Measurements from ENCODE around the gene EPHA6.
"Not testable (repeated sequence)": the region's sequence is repeated elsewhere in the genome, so short reads cannot be mapped to it uniquely, and the experiment has no call there.

EPHA6 gene

DNA sequence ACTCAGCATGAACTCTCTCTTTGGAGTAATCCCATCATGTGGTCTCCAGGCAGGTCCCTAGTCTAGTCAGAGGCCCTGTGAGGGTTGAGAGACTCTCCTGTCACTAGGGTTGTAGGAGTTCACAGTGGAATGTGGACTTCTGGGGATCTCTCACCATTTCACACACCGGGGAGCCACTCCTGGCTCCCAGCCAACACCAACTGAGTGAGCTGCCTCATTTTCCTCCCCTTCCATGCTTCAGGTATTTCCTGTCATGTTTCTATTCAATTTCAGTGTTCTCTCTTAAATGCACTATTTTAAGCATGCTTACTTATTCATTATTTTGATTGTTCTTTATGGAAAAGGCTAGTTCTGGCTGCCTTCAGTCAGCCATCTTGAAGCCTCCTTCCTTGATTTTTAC, 482.6 kb downstream of the EPHA6 start:
- DNase-seq = no peak

DNA sequence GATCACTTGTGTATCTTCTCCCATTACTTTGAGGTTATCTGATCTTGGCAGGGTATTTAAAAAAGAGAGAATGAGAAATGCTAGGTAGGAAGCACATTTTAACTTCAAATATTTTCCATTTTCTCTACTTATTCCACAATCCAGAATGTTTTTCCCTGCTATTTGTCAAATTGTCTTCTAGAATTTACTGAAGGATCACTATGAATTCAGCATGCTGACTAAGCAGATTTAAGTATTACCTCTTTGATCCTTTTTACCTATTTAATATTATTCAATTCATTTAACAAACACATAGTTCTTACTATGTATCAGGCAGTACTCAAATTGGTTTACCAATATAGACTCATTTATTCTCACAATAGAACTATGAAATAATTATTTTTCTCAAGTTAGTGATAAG, 486.7 kb downstream of the EPHA6 start:
- no peak for DNase-seq

DNA sequence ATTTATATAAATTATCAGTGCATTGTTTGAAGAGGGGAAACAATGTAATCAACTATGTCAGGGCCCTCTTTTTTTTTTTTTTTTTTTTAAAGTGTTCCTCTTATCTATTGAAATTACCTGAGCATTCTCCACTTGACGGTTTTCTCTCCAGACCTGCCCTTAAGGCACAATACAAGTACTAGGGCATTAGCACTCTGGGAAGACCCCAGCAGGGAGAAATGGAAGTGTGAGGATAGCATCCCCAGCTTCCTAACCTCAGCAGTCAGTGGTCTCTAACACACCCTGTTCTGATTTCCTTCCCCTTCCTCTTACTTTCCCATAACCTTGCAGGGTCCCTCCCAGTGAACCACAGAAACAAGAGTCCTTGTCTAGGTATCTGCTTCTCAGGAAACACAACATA, 491.8 kb downstream of the EPHA6 start:
- DNase-seq = no peak

DNA sequence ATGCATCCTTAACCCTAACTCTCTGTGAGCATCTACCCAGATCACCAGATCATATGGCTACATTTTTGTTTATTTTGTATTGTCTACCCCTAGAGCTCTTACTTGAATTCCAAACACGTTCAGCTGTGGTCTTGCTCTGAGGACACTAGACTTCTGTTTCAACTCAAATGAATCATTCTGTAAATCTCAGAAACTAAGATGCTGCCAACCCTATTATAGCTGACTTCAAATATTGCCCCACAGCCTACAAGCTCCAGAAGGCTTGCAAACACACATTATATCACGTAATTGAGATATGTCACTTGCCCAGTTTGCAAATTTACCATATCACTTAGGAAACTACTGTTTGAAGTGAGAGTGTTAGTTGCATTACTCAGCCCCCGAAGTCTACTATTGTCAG, 524.0 kb downstream of the EPHA6 start:
- DNase-seq = no peak

DNA sequence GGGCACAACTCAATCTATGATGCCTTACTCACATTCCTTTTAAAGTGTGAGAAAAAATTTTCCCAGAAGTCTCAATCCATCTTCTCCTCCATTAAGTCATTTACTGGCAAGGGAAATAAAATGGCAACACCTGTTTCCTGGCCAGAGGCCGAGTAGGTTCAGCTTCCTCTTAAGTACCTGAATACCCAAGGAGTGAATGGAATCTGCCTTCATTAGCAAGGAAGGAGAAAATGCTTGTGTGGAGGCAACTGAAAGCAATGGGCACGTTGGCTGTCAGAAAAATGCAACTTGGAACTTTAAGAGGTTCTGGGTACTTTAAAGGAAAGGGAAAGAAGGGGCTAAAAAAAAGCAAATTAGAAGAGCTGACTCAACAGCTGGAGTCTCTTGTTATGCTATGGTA, 526.5 kb downstream of the EPHA6 start:
- DNase-seq = no peak

DNA sequence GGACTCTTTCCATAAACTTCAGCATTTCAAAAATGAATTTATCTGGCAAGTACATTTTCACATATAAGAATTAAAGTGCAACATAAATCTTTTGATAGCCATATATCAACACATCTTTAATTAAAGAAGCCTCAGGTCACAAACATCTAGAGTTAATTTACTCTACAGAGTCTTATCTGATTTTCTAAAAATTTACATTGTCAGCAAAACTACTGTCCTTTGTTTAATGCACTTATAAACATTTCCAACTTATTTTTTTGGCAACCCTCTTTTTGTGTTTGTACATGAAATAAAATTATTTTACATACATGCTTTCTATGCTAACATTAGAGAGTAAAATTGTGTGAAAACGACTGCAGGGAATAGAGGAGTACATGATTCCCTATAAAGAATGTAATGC, 533.4 kb downstream of the EPHA6 start:
- no peak for DNase-seq

DNA sequence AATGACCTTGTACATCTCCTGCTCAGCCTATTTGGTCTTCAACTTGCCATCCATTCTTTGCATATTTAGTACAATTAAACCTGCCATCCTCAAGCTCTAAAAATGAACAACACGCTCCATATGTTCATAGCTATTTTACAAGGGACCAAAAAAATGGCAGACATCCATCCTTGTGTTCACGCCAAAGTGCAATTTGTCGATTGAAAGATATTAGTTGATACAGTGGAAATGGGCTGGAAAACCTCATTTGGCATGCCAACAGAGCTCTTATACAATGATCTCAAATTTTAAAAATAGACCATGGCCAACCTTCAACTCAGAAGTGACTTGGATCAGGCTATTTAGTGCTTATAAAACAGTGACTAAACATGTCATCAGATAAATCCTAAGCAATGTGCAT, 536.6 kb downstream of the EPHA6 start:
- DNase-seq = no peak

DNA sequence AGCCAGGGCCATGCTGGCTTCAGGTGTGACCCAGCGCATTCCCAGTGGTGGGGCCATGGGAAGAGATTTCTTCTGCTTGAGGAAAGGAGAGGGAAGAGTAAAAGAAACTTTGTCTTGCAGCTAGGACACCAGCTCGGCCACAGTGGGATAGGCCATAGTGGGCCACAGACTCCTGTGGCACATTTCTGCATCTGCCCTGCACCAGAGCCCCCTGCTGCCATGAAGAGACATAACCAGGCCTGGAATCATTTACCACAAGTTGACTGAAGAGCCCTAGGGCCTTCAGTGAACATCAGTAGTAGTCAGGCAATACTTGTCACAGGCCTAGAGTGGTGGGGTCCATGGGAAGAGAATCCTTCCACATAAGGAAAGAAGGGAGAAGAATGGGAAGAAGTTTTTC, 538.8 kb downstream of the EPHA6 start:
- DNase-seq = no peak

DNA sequence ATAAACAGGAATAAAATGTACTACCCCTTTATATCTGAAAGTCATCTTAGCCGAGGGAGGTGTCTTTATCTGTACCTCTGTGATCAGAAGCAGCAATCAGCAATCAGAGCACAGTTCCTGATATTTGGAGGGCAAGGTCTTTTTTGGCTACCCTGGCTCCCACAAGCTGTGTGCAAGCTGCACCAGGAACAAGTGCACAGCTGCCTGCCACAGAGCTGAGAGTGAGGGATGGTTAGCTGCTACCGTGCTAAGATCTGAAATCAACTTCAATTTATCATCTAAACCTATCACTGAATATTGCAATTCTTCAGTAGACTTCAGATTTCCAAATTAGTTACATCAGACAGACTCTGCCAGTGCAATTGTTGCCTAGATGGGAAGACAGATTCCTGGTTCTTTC, 545.6 kb downstream of the EPHA6 start:
- DNase-seq = no peak

DNA sequence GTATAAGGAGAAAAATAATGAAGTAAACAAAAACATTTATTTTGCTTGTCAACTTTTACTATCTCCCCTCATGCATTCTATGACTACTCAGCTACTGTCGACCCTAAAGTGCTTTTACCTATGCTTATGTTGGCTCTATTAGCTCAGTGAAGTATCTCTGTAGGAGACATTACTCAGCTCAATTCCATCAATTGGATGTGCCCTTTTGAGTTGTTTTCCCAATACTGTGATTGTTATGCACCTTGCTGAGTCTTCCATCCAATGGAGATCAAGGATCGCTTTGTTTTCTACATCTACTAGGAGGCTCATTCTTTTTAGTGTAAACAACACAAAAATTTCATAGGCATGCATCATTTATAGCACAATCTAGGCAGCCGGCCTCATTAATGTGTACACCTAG, 546.4 kb downstream of the EPHA6 start:
- DNase-seq = no peak

DNA sequence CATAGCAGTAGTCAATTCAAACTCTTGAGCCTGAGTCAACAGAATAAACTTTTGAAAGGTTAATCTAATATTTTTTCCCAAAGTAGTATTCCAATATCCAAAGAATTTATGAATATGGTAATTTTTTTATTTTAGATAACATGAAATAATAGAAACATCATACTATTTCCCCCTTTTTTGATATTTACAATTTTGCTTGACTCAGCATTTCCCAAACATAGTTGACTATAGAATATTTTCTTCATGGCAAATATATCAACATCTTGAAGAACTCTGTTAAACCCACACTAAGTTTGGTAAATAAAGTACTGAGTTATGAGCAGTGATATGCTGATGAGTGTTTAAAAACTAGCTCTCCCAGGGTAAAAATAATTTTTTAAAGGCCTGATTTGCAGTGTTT, 570.2 kb downstream of the EPHA6 start:
- no peak for DNase-seq

DNA sequence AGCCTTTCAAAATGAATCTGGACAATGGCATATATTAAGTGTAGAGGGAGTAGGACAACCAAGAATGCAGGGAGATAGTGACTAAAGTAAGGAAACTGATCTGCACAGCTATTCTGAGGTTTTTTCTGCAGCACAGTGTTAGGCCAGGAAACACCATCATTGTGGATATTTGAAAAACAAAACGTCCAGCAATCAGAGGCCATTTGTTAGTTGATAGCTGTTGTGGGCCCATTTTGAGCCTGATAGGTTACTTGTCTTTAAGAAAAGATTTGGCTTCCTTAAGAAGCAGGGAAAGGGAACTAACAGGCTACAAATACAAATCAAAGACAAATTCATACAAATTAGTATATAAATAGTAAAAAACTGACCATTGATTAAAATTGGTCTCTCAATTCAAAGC, 574.4 kb downstream of the EPHA6 start:
- no peak for DNase-seq

DNA sequence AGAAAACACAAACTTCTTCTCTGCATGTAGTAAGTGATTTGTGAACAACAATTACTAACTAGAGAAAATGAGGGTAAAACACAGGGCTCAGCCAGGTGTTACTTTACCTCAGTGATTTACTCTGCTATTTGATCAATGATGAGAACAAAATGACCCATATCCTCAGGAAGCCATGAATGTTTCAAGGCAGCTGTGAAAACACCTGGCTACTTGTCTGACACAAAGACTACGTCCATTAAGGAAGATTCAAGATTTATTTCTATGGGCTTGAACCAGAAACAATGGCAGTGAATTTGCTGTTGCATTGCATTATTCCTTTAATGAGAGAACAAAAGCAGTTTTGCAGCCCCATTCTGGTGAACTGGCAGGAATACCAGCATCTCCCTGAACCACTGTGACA, 575.5 kb downstream of the EPHA6 start:
- no peak for DNase-seq

DNA sequence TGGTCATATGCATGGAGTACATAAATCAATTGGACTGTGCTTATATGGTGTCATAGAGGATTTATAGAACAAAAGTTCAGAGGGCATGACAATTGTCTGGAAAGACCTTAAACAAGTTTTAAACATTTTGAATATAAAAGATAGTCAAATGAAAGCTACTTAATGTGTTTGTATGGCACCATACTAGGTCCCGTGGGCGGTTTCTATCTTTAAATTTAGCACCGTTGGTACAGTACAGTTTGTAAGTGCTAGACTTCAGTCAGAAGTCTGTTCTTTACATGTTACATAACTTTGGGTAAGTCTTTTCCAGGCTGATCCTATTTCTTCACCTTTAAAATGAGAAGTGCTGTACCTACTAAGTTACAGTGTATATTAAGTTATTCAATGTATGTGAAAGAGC, 576.8 kb downstream of the EPHA6 start:
- DNase-seq = no peak

DNA sequence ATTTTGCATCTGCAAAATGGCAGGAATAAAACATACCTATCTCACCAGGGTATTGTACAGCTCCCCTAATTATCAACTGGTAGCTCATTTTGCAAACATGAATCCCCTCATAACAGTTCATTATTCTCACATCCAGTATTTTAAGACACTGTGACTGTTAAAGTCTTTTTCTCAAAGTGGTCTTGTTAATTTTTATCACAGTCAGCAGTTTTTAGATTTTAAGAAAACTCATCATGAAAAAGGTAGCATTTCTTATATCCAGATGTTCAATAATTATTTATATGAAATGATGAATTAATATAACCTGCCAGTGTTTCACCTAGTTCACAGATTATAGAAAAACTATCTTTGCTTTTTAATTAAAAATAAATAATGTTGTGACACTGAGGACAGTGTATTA, 595.2 kb downstream of the EPHA6 start:
- no peak for DNase-seq

DNA sequence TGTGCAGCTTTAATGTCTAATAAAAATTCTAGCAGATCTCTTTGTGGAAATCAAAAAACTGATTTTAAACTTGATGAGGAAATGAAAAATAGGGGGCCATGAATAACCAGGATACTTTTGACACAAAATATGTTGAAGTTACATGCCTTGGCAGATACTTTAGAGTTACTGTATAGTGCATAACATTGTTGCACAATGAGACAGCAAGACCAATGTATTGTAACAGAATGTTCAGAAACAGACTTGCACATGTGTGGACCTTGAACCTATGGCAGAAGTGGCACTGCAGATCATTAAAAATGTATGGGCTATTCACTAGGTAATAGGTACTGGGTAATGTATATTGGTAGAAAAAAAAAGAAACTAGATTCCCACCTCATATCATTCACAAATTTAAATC, 607.2 kb downstream of the EPHA6 start:
- DNase-seq = no peak

DNA sequence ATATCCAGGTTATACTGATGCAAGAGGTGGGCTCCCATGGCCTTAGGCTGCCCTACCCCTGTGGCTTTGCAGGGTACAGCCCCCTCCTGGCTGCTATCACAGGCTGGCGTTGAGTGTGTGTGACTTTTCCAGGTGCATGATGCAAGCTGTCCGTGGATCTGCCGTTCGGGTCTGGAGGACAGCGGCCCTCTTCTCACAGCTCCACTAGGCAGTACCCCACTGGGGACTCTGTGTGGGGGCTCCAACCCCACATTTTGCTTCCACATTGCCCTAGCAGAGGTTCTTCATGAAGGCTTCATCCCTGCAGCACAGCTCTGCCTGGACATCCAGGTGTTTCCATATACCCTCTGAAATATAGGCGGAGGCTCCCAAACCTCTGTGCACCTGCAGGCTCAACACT, 610.6 kb downstream of the EPHA6 start:
- DNase-seq = no peak

DNA sequence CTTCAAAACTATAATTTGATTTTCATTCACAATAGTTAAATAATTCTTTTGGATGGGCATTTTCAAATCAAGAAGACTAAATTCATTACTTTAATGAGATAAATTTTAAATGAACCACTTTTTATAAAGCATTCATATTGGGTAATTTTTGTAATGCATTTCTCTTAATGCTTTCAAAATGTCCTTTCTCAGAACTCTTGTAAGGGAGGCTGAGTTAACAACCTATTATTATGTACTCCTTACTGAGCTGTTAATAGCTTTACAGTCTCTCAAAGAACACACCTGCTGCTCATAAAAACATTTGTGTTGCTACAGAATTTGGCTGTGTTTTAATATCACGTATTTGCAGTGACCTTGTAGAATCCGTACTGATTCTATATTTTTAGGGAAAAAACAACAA, 616.2 kb downstream of the EPHA6 start:
- no peak for DNase-seq

DNA sequence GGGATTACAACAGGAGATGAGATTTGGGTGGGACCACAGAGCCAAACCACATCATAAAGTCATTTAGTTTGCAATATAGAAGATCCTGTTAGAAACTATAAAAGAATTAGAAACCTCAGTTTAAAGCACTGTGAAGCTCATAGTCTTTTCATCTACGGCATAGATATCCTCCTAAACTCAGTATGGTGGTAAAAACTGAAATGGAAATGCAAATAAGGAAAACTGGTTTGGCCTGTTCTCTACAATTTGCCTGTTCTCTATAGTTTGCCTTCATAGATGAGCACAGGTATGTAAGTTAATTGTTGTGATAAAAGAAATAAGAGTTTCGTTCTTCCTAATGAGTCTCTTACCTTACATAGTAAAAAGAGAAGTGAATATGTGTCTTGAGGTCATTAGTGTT, 618.5 kb downstream of the EPHA6 start:
- DNase-seq = no peak

DNA sequence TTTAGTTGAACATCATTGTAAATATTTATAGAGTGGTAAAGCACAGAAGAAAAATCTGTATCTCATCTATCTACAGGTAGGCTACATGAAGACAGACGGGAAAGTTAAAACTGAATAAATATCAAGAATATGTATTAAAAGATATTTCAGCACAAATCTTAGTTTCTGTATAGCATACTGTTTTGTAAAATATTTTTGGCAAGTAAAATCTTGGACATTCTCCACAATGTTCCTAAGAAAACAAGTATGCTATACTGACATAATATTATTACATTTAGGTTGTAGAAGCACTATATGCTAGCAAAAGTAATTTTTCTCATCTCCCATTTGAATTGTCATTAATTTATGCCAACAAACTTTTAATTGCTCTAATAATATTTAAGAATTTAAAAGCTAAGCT, 623.7 kb downstream of the EPHA6 start:
- no peak for DNase-seq

DNA sequence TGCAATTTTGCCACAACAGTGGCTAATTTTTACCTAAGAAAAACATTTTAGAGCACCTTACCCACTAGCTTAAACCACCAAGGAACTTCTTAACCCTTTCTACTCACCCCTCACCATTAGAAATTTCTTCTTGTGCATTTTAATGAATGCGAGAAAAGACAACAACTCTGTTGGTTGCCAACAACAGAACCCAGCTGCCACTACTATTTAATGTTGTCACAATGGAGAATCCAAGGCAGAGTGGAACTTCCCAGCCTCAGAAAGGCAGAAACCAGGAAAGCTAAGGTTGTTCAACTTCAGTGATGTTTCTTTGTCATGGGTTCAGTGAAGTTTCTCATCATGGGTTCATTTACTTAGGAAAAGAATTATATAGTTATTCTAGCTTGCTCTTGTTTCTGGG, 625.0 kb downstream of the EPHA6 start:
- no peak for DNase-seq

DNA sequence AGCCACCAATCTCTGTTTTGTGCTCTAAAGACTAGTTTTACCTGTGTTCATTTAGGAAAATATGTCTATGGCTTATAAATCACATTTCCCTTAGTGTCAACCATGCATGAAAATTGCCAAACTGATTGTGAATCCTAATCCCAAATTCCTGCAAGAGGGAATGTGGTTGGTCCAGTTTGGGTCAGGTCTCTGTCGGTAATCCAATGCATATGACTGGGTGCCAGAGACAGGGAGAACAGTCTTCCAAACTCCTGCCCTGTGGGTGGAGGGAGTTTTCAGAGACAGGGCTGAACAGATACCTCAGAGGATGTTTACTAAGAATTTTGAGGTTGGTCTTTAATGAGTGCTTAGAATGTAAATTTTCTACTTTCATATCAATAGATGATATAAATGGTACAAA, 649.6 kb downstream of the EPHA6 start:
- DNase-seq = no peak

DNA sequence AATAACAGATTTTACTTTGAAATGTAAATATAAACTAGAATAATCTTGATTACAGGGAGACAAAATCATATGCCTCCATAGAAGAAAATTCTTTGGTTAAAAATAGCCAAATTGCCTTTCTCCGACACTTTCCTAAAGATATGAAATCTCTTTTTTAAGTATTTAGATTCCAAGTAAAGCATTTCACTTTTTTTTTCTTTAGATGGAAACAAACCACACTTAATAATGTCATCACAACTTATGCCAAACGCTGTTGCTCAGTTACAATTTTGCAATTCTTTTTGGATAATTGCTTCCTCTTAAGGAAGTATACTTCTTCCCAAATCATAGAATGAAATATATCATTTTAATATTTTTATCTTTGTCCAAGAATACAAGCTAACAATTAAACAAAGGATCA, 656.1 kb downstream of the EPHA6 start:
- no peak for DNase-seq

DNA sequence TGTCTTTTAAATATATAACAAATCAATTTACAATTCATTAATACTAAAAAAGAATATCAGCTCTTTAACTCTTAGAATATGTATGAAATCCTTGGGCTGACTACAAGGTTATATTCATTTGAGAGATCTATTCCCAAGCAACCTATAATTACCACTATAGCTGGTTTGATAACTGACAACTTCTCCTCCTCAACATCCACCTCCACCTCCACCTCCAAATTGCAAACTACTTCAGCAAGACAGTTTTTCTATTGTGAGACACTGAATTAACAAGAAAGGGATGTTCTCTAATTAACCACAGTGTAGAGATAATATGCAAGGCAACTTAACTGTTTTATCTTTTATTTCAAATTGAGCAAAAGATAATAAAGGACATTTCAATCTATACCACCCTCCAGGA, 665.3 kb downstream of the EPHA6 start:
- DNase-seq = no peak

DNA sequence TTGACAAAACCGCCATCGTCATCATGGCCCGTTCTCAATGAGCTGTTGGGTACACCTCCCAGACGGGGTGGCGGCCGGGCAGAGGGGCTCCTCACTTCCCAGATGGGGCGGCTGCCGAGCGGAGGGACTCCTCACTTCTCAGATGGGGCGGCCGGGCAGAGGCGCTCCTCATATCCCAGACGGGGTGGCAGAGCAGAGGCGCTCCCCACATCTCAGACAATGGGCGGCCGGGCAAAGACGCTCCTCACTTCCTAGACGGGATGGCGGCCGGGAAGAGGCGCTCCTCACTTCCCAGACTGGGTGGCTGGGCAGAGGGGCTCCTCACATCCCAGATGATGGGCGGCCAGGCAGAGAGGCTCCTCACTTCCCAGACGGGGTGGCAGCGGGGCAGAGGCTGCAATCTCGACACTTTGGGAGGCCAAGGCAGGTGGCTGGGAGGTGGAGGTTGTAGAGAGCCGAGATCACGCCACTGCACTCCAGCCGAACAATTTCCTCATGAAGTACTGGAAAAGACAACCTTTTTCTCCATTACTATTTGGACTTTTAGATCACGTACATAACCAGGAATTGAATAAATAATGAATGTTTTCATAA, 666.4 kb downstream of the EPHA6 start:
- not testable (repeated sequence) for DNase-seq

DNA sequence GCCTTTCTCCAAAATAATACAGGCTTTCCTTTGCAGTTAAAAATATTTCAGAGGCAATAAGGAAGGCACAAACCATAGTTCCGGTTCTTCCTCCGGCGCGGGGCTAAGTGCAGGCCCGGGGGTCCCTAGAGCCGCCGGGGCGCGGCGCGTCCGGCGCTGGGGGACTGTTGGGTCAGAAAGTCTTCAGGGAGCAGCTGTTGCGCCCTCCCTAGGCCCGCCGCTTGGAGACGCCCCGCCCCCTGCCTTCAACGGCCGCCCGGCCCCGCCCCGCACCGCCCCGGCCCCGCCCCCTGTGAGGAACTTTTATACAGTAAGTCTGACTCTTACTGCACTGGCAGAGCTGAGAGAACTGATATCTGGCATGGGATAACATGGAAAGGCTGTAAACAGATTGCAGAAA, 667.0 kb downstream of the EPHA6 start:
- no peak for DNase-seq

Data from CD4-positive, alpha-beta T cell treated with Interleukin-15 for 1 hour (primary cell).